GM19035 (cell line): Measurements from ENCODE around the gene CDKL4.
A peak's percentile ranks its signal among the peaks of the same experiment; 100 is the strongest.
"Not testable (repeated sequence)": the region's sequence is repeated elsewhere in the genome, so short reads cannot be mapped to it uniquely, and the experiment has no call there.

ENCODE experiments used
- ATAC-seq: cut with Tn5 transposase; IDR thresholded peaks from one replicate; pipeline ENCODE4 v1.9.1; 2021; ENCODE audit not compliant: unreplicated experiment

CDKL4 gene

GRCh38 chr2:39243469-39244123 lies at the start of gene CDKL4:
TSS of gene CDKL4 (minus strand) at chr2:39243970.
- no peak for ATAC-seq

DNA sequence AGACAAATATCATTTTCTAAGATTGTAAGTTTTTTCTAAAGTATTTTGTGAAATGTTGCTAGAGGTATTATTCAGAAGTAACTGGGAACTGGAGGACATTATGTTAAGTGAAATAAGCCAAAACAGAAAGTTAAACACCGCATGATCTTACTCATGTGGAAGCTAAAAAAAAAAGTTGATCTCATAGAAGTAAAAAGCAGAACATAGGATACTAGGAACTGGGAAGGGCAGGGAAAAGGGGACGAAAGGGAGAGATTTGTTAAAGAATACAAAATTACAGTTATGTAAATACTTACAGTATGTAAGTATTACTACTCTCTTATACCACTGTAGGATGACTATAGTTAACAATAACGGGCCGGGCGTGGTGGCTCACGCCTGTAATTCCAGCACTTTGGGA lies 46.7 kb upstream of the CDKL4 start:
- no peak for ATAC-seq

DNA sequence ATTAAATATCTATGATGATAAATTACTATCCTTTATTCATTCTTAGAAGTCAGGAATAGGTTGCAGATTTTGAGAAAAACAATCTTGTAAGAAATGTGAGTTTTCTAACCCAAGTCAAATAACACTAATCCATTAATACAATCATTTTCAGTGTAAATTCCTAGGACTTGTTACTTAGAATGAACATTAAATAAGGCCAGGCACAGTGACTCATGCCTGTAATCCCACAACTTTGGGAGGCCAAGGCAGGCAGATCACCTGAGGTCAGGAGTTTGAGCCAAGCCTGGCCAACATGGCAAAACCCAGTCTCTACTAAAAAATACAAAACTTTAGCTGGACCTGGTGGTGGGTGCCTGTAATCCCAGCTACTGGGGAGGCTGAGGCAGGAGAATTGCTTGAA lies 45.8 kb upstream of the CDKL4 start:
- ATAC-seq = no peak

DNA sequence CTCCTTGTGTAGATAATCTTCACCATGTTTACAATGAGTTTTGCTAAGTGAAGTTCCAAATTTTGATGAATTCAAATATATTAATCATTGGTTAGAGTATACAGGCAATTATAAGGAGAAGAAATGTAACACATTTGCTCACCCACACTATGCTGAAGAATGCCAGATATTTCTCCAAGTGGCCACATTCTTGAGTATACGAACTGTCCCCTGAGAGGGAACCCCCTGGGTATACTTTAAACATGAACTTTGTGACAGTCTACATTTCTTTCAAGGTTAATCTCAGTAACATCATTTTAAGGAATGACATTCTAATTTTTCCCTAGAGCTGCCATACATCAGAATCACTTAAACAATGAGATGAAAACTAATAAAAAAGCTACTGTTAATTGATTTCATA lies 39.8 kb upstream of the CDKL4 start:
- no peak for ATAC-seq

DNA sequence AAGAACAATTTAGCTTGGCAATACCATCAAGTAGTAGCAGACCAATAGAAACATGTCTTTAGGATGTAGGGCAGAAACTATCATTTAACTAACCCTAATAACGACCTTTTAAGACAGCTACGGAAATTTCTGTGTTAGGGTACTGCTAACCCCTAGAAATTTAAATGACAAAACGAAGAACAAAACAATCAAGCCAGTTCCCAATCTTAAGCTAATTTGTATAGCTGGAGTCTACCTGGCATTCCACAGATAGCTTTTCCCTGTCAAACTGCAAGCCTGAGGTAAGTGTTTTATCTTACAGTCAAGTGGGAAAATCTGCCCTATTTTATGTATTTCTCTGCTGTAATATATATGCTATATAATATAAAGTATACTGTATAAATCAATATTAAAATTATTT lies 37.6 kb upstream of the CDKL4 start:
- ATAC-seq = no peak

DNA sequence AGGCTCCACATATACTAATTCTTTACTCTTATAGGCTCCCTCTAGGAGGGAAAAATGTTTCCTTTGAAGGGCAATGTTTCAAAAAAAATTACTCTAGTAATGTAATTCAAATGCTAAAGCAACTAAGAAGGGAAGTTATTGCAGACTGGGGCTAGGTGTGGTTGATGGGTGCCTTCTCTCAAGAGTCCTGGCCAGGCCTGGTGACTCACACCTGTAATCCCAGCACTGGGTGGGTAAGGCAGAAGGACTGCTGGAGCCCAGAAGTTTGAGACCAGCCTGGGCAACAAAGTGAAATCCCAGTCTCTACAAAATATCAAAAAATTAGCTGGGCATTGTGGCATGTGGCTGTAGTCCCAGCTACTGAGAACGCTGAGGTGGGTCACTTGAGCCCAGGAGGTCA lies 31.2 kb upstream of the CDKL4 start:
- ATAC-seq = no peak

DNA sequence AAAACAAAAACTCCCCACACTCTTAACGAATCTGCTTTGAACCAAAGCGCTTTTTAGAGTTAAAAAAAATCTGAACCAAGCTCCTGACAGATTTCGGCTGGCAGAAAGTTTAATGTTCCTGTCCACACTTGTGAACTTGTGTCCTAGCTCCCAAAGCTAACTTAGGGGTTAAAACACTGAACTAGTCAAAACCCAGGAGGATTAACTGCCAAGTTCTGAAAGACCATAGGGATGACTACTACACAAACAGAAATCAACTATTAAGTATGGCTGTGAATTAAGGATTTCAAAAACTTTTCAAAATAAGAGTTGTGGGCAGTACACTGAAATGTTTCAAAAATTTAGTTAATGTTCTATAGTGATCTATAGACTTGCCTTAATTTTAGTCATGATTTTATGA lies 26.2 kb upstream of the CDKL4 start:
- ATAC-seq = no peak

- no peak for ATAC-seq
These were observed 23.2 kb upstream of the CDKL4 start for GRCh38 chr2:39266916-39267434.

DNA sequence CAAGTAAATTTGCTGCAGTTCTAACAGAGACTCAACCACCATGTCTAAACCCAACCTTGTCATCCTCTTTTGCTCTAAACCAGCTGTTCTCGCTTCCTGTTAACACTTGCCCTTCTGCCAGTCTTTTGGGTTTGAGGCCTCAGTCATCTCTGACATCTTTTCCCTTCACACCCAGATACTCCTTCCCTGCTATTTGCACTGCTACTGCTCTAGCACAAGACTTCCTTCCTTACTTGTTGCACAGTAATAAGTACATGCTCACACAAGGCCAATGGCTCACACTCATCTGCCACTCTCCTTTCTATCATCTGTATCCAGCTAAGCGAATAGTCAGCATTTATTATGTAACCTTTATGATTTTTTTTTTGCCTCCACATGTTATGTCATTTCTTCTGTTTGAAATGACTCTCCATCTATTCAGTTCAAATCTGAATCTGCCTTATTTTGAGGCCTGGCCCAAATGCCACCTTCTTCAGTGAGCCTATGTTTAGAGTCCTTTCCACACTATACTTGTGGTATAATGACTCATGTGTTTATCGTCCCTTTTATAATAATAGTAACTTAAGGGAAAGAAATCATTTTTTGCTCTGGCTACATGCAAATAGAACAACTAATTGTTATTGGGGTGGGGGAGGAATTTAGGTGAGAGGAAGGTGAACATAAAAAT lies 22.5 kb upstream of the CDKL4 start:
- peak; percentile 65 for ATAC-seq

DNA sequence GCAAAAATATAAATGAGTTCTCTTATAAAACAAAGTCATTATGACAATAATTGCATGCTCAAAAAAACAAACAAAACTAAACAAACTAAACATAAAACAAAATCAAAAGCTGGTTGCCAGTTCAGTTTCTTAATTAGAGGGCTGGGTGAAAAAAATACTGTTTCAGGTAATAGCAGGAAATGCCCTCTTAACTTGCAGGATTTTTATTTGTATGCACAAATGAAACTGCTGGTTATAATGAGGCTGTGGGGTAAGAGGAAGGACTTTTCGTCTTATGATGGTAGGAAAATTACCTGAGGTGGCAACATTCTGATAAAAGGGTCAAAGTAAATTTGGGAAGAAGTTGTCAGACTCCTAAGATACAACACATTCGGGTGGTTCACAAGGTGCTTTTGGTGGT lies 21.5 kb upstream of the CDKL4 start:
- ATAC-seq = no peak

GRCh38 chr2:39264733-39265132 lies 21.0 kb upstream of the CDKL4 start:
- peak; percentile 45 for ATAC-seq

DNA sequence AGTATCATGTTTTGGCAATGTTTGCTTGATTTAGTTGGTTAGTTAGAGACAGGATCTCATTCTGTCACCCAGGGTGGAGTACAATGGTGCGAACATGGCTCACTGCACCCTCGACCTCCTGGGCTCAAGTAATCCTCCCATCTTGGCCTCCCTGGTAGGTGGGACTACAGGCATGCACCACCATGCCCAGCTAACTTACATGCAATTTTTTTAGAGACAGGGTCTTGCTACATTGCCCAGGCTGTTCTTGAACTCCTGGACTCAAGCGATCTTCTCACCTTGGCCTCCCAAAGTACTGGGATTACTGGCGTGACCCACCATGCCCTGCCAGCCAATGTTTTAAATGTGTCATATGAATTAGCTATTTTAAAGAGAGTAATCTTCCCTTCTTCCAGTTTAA lies 16.3 kb upstream of the CDKL4 start:
- no peak for ATAC-seq

- no peak for ATAC-seq
These were observed 12.3 kb upstream of the CDKL4 start for GRCh38 chr2:39256040-39256439.

GRCh38 chr2:39252888-39253518 lies 9.2 kb upstream of the CDKL4 start:
- ATAC-seq = no peak

- ATAC-seq = no peak
These were observed 3.8 kb upstream of the CDKL4 start for GRCh38 chr2:39247512-39248043.

DNA sequence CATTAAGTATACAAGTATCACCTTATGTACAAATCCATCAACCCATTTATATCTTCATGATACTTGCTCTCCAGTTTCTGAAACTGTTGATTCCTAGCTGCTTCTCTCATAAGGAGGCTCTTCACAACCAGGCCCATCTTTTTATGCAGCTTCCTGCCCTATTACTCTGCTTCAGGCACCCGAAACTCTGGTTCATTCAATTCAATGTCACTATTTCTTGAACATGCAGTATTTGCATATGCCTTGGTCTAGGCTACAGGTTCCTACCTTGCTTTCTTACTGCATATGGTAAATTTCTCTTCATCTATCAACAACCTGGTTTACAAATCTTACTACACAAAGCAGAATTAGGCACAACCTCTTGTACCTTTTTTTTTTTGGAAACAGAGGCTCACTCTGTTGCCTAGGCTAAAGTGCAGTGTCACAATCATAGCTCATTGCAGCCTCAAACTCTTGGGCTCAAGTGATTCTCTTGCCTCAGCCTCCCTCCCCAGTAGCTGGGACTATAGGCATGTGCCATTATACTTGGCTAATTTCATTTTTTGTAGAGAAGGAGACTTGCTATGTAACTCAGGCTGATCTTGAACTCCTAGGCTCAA lies 2.7 kb upstream of the CDKL4 start:
- ATAC-seq = no peak

DNA sequence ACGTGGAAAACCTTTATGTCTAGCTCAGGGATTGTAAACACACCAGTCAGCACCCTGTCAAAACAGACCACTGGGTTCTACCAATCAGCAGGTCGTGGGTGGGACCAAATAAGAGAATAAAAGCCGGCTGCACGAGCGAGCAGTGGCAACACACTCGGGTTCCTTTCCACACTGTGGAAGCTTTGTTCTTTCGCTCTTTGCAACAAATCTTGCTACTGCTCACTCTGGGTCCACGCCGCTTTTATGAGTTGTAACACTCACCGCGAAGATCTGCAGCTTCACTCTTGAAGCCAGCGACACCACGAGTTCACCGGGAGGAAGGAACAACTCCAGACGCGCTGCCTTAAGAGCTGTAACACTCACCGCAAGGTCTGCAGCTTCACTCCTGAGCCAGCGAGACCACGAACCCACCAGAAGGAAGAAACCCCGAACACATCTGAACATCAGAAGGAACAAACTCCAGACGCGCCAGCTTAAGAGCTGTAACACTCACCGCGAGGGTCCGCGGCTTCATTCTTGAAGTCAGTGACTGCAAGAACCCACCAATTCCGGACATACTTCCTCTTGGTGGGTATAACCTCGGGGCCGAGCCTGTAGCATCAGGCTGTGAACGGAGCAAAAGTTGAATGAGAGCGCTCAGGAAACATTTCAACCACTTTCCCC lies 1.3 kb upstream of the CDKL4 start:
- ATAC-seq = not testable (repeated sequence)

GRCh38 chr2:39244241-39244862 lies 582 bp upstream of the CDKL4 start:
- ATAC-seq = not testable (repeated sequence)

- ATAC-seq = no peak
These were observed 2.2 kb downstream of the CDKL4 start for GRCh38 chr2:39241588-39241987.

DNA sequence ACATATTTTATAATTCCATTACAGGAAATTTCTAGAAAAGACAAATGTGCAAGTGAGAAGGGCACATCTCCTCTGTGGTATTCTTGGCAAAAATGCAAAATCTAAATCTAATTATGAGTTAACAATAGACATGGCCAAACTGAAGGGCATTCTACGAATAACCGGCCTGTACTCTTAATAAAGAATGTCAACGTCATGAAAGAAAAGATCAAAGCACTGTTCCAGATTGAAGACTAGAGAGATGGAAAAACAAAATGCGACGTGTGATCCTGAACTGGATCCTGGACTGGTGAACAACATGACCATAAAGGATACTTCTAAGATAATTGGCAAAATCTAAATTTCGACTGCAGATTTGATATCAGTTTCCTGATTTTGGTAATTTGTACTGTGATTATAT lies 3.0 kb downstream of the CDKL4 start:
- no peak for ATAC-seq

DNA sequence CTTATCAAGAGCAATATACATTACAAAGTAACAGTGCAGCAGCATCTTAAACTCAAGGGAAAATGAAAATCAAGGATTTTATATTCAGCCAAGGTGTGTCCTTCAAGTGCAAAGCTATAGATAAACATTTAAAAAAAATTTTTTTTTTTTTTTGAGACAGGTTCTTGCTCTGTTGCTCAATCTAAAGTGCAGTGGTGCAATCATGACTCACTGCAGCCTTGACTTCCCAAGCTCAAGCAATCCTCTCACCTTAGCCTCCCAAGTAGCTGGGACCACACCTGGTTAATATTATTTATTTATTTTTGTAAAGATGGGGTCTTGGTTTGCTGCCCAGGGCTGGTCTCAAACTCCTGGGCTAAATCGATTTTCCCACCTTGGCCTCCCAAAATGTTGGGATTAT lies 9.0 kb downstream of the CDKL4 start:
- ATAC-seq = no peak
